ENCODE results near the gene ADGRF1.
"Not testable (repeated sequence)": the region's sequence is repeated elsewhere in the genome, so short reads cannot be mapped to it uniquely, and the experiment has no call there.

ADGRF1 gene

DNA sequence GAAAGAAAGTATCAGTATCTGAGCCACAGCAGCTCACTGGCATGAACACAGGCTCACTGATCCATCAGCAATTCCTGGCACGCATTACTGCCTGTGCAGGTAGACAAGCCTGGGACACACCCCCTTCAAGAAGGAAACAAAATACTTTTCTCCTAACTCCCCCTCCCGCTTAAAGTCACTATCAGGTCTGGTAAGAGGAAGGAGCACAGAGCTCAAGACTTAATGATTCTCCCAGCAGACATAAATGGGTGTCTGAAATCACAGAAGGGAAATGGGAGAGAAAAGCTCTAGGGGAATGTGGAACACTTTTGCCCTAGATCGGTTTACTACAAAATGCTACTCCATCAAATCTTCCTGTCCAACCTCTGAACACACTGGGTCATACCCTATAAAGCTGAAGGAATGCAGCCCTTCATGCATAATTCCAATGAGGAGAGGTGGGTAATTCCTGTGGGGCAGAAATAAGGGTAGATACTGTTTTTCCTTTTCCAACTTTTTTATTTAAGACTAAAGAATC is at the start of gene ADGRF1:
Gene ADGRF1 (minus strand): TSS at position 58 of the 517 bp plus-strand sequence. CDS start 13,271 bp downstream, outside the sequence.
- DNase-seq, result no peak

- DNase-seq, result no peak
These were observed 48.7 kb upstream of the ADGRF1 start for GRCh38 chr6:47090881-47091280.

GRCh38 chr6:47089473-47089872 is 47.3 kb upstream of the ADGRF1 start:
- DNase-seq, result not testable (repeated sequence)

- DNase-seq, result no peak
These were observed 44.1 kb upstream of the ADGRF1 start for GRCh38 chr6:47086051-47086770.

GRCh38 chr6:47084610-47085009 is 42.5 kb upstream of the ADGRF1 start:
- no peak for DNase-seq

DNA sequence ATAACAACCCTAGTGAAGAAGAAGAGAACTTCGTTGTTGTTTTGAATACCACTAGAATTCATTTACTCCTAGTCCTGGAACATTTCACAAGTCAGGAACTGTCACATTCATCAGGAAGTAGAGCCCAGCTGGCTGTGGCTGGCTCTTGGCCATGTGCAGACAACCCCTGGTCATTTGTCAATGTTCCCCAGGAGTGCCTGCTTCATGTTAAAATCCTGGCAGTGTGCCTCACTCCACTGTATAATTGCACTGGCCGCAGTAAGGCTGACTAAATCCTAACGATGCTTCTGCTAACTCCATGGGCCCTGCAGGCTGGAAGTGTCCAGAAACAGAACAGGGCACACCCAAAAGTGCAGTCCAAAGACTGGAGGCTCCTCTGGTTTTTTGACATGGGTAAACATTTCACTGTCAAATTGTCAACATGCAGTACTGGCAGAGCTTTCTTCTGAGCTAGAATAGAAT is 41.5 kb upstream of the ADGRF1 start:
- peak; percentile 44 for DNase-seq

GRCh38 chr6:47080083-47080596 is 38.0 kb upstream of the ADGRF1 start:
- DNase-seq, result no peak

DNA sequence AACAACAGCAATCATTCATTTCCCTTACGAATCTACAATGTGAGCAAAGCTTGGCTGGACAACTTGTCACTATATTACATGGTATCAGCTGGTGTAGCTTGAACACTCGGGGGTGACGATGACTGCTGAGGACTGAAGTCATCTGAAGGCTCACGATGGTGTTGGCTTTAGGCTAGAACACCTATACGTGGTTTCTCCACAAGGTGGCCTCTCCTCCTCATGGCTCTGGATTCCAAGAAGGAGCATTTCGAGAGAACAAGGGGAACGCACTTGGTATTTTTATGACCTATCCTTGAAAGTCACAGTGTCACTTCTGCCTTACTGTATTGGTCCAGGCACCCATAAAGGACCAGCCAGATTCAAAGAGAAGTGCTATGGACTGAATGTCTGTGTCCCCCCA is 37.5 kb upstream of the ADGRF1 start:
- no peak for DNase-seq

- DNase-seq, result no peak
These were observed 36.9 kb upstream of the ADGRF1 start for GRCh38 chr6:47078991-47079390.

DNA sequence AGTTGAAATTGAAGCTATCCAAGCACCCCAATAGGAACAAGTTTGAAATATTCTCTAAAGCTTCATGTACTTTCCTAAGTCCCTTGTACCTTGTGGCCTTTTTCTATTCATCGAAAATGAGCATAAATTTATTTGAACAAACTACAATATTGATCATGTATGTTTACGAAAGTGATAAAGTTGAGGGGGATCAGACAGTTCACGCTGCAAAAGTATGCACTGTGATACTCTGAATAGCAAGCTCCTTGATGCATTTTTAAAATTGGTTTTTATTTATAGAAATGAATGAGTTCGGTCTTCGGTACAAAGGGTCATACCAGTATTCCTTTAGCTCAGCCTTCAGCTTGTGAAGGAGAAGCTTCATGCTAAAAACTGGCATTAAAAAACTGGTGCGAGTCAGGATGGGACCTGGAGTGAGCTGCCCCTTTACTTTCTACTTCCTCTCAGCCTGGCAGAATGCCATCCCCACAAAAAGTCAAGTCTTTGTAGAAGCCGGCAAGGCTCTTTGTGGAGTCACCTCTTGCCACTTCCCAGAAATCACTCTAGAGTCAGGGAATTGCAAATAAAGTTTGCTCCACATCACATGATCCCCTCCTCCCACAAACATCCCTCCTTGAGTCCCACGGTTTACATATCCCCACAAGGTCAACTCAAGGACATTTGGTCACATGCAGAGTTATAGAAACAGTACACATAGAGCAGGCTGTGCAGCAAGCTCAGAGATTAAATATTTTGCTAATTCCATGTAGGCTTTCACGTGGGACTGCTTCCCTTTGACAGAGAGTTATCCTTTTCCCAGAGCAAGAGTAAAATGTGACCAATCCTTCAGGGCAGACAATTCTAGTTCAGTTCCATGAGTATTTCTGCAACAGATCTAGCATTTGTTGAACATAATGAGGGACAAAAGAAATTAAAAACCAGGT is 34.6 kb upstream of the ADGRF1 start:
- no peak for DNase-seq

GRCh38 chr6:47075741-47076421 is 33.7 kb upstream of the ADGRF1 start:
- DNase-seq, result no peak

DNA sequence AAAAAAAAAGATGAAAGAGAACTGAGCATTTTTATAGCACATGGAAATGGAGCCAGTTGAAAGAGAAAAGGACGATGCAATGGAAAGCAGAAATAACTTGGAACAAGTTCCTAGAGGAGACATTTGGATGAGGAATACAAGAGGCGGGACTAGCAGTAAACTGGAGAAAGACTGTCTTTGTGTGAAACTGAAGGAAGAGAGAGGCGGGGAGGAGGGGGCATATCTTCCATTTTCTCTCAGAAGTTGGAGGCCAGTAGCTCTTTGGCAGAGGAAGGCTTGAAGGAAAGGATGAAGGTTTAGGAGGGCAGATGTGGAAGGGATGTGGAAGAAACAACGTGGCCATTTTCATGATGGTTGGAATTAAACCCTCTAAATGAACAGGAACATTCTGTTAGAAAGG is 33.0 kb upstream of the ADGRF1 start:
- DNase-seq, result no peak

GRCh38 chr6:47073125-47074110 is 31.3 kb upstream of the ADGRF1 start:
- DNase-seq, result no peak

DNA sequence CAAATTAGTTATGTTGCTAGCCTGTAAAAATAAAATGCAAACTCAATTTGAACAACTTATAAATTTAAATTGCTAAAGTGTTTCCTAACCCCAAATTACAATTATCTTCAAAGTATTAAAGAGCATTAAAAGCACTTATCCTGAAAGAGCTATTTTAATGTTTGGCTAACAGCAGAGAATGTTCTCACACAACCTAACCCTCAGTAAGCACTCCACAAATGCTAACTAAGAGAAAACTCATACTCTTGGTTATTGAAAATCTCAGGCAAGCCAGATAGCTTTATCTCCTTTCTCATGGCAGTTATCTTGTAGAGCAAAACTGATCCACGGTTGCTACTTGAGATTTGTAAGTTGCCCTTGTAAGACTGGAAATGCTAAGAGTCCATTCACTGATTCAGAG is 30.5 kb upstream of the ADGRF1 start:
- no peak for DNase-seq

- DNase-seq, result no peak
These were observed 29.5 kb upstream of the ADGRF1 start for GRCh38 chr6:47071681-47072080.

DNA sequence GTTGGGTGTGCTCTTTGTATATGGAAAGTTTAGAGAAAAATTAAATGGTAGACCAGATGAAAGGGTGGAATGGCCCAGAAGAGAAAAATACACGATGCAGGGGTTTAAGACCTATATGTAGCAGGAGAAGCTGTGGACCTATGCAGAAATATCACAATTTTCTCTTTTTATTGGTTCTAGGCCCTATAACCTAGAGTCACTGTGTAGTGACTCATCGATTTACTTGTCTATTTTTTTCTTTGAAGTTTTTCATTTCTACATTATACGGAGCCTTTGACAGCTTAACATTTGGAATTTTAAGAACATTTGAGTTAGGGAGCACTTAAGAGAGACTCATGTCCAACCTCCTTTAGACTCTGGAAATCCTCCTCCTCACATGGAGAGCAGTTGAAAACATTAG is 28.3 kb upstream of the ADGRF1 start:
- DNase-seq, result no peak

DNA sequence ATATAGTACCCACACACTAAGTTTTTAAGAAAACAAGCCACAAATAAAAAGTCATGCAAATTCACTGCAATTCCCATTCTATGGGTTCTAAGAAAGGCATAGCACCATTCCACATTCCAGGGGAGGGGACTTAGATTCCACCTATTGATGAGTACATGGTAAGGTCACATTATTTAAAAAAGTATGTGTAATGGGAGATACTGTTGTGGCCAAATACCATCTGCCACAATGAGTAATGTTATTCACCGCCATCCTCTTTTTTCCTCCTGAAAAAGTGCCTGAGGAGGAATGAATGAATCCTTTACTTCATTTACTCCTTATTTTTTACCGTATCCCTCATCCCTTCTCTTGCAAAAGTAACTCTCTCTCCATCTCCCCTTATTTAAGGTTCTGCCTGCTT is 27.0 kb upstream of the ADGRF1 start:
- DNase-seq, result no peak

DNA sequence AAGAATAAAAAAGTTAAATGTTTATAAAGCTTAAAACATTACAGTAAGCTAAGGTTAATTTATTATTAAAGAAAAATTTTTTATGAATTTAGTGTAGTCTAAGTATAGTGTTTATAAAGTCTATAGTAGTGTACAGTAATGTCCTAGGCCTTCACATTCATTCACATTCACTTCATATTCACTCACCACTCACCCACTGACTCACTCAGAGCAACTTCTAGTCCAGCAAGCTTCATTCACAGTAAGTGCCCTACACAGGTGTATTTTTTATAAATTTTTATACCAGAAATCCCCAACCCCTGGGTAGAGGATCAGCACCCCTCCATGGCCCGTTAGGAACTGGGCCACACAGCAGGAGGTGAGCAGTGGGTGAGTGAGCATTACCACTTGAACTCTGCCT is 24.3 kb upstream of the ADGRF1 start:
- DNase-seq, result no peak

GRCh38 chr6:47064274-47064673 is 22.1 kb upstream of the ADGRF1 start:
- no peak for DNase-seq

DNA sequence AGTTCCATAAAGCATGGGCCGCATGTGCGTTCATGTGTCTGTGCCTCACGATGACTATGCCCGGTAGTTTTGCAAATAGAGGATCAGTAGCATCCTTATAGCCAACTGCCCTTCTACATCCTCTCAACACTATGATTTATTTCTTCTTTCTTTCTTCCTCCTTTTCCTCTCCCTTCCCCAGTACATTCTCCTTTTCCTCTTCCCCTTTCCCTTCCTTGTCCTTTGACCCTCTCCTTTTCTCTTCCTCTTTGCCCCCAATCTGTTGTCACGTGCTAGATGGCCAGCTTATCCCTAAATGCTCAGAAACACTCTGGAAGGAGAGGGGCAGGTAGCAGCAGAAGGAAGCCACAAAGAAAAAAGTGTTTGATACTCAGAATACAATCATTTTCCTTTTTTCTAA is 20.2 kb upstream of the ADGRF1 start:
- DNase-seq, result no peak

All from NCI-H2081 treated with DMSO at 0.1 percent for 48 hours (cell line).